22Rv1 (cell line): ENCODE data around the gene ANKRD39.

Experiments
- CTCF ChIP-seq: fragments of 450-650 bp; IDR thresholded peaks from 2 replicates; pipeline ENCODE4 v1.5.1; 2017; ENCODE audit warnings: mild to moderate bottlenecking
- ZFX ChIP-seq: fragments of 450-650 bp; IDR thresholded peaks from 2 replicates; pipeline ENCODE4 v1.6.1; 2017; ENCODE audit warnings: antibody characterized with exemption, borderline replicate concordance

GRCh38 chr2:96903318-96903717, 45.5 kb upstream of the ANKRD39 start:
- TF ChIP-seq CTCF (no peak), ZFX (no peak)
